ENCODE data around the gene LHX1. TPM values are rescaled to one million over a fixed set of nuclear protein-coding genes. Genes with fewer than 3 reads are reported as not detected.

The LHX1 gene
- total RNA-seq, result not detected
- long read RNA-seq, result 0 reads

- intact Hi-C loops (cut with DNase I), result no loop called here
- no peak for ATAC-seq
- DNase-seq (ENCODE audit: missing footprints), result no peak
Measured at GRCh38 chr17:36937001-36937958, at the start of gene LHX1. Gene LHX1 (plus strand): TSS chr17:36937475. CDS start chr17:36938198, 723 bp downstream.

- intact Hi-C loops (cut with DNase I), result no loop called here
- DNase-seq (ENCODE audit: missing footprints) (no peak), ATAC-seq (no peak)
Measured at GRCh38 chr17:36888236-36888951, 48.9 kb upstream of the LHX1 start.

GRCh38 chr17:36889770-36890349, 47.4 kb upstream of the LHX1 start:
- intact Hi-C loops (cut with DNase I), result no loop called here
- ATAC-seq (no peak), DNase-seq (ENCODE audit: missing footprints) (no peak)

GRCh38 chr17:36890398-36891168, 46.7 kb upstream of the LHX1 start:
- ATAC-seq (no peak), DNase-seq (ENCODE audit: missing footprints) (no peak)
- intact Hi-C loops (cut with DNase I), result no loop called here

DNA sequence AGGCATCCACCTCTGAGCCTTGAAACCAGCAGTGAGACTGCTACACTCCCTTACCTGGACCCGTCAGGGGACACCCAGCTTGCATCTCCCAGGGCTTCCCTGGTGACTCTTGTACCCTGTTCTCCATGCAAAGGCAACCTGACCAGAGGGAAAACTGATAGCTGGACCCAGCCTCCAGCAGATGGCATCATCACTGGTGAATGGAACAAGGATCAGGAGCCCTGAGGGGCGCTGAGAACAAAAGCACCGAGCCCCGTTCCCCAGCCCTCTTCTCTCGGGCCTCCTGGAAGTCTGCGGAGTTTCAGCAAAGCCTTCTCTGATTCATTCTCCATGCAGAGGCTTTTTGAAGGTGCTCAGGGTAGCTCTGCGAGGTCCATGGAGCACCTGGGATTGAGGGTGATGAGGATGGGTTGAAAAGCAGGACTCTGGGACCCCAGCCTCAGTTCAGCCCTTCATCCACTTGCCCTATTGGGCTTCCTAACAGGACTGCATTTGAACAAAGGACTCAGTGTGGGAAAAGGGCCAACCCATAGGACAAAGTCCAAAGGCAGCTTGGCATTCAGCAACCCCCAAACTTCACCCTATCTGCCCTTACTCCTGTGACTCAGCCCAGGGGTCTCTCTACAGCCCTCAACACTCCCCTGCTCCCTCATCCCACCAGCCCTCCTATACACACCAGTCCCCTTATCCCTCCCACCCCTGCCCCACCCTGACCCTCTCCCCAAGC, 45.0 kb upstream of the LHX1 start:
- ATAC-seq (no peak), DNase-seq (ENCODE audit: missing footprints) (no peak)
- intact Hi-C loops (cut with DNase I), result no loop called here

- no peak for DNase-seq (ENCODE audit: missing footprints)
- intact Hi-C loops (cut with DNase I), result no loop called here
- ATAC-seq, result no peak
Measured at GRCh38 chr17:36894177-36894576, 43.1 kb upstream of the LHX1 start.

DNA sequence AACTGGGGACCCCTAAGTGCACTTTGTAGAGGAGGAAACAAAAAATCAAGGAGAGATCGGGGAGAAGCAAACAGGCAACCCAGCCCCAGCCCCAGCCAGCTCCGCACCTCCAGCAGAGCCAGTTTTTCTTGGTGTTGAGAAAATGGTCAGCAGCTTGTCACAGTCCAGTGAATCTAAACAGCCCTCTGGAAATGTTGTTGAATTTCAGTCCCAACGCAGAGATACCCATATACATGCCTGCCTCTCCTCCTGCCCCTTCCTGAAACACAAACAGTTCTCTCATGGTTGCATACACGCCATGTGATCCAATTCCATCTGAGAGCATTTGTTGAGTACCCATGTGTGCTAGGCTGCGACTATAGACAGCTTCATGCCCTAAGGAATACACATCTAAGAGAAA, 42.4 kb upstream of the LHX1 start:
- no peak for ATAC-seq
- DNase-seq (ENCODE audit: missing footprints), result no peak
- intact Hi-C loops (cut with DNase I), result no loop called here

GRCh38 chr17:36899250-36900159, 37.8 kb upstream of the LHX1 start:
- ATAC-seq (no peak), DNase-seq (ENCODE audit: missing footprints) (no peak)
- intact Hi-C loops (cut with DNase I), result no loop called here

- no peak for ATAC-seq
- no peak for DNase-seq (ENCODE audit: missing footprints)
- intact Hi-C loops (cut with DNase I), result no loop called here
Measured at GRCh38 chr17:36900160-36900512, 37.1 kb upstream of the LHX1 start.

GRCh38 chr17:36901506-36901905, 35.8 kb upstream of the LHX1 start:
- ATAC-seq (no peak), DNase-seq (ENCODE audit: missing footprints) (no peak)
- intact Hi-C loops (cut with DNase I), result no loop called here

DNA sequence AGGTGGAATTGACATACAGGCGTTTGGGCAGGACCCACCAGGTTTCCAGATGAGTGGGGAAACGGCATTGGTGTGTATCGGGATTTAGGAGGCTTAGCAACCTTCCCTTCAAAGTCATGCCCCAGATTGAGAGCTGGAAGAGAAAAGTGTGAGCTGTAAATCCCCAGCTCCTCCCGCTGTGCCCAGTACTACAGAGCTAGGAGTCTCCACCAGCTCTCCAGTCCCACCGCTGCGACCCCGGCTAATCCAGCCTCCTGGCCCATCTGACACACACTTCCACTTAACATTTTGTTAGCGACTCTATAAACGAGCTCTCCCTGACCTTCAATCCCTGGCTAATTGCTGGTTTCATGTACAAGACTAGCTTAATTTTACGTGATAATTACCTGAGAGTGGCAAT, 29.9 kb upstream of the LHX1 start:
- DNase-seq (ENCODE audit: missing footprints) (no peak), ATAC-seq (no peak)
- intact Hi-C loops (cut with DNase I), result no loop called here

- no peak for ATAC-seq
- no peak for DNase-seq (ENCODE audit: missing footprints)
- intact Hi-C loops (cut with DNase I), result no loop called here
Measured at GRCh38 chr17:36910513-36910912, 26.8 kb upstream of the LHX1 start.

DNA sequence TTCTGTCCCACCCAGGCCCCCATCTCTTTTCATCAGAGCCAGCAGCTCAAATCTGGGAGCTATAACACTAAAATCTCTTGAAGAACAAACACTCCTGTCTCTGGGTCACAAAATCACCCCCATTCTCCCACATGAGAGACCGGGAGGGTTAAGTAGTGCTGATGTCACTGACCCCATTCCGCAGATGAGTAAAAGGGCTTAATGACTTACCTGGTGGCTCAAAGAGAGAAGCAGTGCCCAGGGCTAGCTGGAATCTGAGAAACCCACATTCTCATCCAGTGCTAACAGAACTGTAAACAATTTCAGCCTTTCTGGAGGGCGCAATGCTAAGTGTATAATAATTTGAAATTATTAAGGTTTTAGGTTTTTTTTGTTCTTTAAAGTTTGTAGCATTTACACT, 26.3 kb upstream of the LHX1 start:
- ATAC-seq (no peak), DNase-seq (ENCODE audit: missing footprints) (no peak)
- intact Hi-C loops (cut with DNase I), result no loop called here

- DNase-seq (ENCODE audit: missing footprints), result no peak
- ATAC-seq, result no peak
- intact Hi-C loops (cut with DNase I), result no loop called here
Measured at GRCh38 chr17:36913132-36913531, 24.1 kb upstream of the LHX1 start.

DNA sequence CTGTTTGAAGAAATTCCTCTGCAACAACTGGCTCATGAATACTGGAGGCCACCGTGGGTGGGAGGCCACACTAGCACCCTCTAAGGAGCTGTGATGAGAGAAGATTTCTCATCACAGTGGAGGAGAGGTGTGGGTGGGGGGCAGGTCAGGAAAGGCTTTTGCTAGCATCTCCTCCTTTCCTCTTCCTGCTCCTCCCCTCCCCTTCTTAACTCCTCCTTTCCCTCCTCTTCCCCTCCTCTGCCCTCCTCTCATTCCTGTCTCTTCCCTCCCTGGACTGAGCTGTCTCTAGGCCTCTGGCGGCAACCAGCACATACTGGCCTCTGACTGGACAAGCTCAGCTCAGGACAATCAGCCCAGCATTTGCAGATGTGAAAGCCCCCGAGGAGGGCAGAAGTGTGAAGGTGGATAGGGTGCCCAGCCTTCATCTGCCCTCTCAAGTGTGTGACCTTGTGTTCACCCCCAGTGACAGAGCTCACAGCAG, 19.0 kb upstream of the LHX1 start:
- DNase-seq (ENCODE audit: missing footprints), result no peak
- intact Hi-C loops (cut with DNase I), result no loop called here
- ATAC-seq, result no peak

DNA sequence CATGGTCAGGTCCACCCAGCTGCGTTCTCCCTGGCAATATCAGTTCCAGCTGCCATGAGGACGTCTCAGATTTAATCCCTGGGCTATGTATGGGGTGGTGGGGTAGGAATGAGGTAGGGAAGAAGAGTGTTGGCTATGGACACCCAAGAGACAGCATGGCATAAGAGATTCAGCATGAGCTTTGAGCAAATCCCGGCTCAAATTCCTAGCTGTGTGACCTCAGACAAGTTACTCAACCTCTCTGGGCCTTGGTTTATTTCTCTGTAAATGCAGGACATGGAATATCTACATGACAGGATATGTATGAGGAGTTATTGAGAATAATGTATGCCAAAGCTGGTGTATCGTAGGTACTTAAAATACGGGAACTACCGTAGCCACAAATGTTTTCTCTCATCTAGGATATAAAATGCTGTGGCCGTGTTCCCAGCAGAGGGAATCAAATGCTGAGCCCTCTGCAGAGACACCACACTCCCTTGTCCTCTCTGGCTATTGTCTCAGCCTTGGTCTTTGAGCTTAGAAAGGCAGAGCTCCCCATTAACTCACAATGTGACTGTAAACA, 17.8 kb upstream of the LHX1 start:
- intact Hi-C loops (cut with DNase I), result no loop called here
- ATAC-seq (no peak), DNase-seq (ENCODE audit: missing footprints) (no peak)
